GM12873 (cell line): ENCODE results near the gene PJA2.

Experiments
- CTCF ChIP-seq: IDR thresholded peaks from 2 replicates; pipeline ENCODE4 v1.5.1; 2012; ENCODE audit warnings: low read depth, mild to moderate bottlenecking, moderate library complexity, low read length, control low read depth; ENCODE audit not compliant: insufficient read depth; ENCODE audit errors: missing control alignments

Gene PJA2

GRCh38 chr5:109413458-109413857 is 3.7 kb upstream of the PJA2 start:
- no peak for TF ChIP-seq CTCF

GRCh38 chr5:109412981-109413402 is 3.2 kb upstream of the PJA2 start:
- TF ChIP-seq CTCF, result no peak

- no peak for TF ChIP-seq CTCF
Measured at GRCh38 chr5:109411627-109412026, 1.9 kb upstream of the PJA2 start.

GRCh38 chr5:109411149-109411514 is 1.4 kb upstream of the PJA2 start:
- TF ChIP-seq CTCF, result no peak

- no peak for TF ChIP-seq CTCF
Measured at GRCh38 chr5:109410389-109411148, 795 bp upstream of the PJA2 start.

- no peak for TF ChIP-seq CTCF
Measured at GRCh38 chr5:109408991-109409843, 557 bp downstream of the PJA2 start.

- no peak for TF ChIP-seq CTCF
Measured at GRCh38 chr5:109407913-109408312, 1.9 kb downstream of the PJA2 start.
